Fibroblast of peridontal ligament (primary cell): Measurements from ENCODE around the gene EXOG.

Source experiments
- DNase-seq: peaks from one replicate; pipeline ENCODE4 v3.0.0-alpha.2; 2010; ENCODE audit errors: extremely low read depth

The EXOG gene

GRCh38 chr3:38496131-38496910, at the start of gene EXOG:
TSS of gene EXOG (plus strand) at chr3:38496340. CDS start at chr3:38496368, 28 bp downstream.
- DNase-seq = peak; percentile 89

- DNase-seq = no peak
Measured at GRCh38 chr3:38446812-38447211, 49.3 kb upstream of the EXOG start.

- no peak for DNase-seq
Measured at GRCh38 chr3:38450853-38451252, 45.3 kb upstream of the EXOG start.

GRCh38 chr3:38453075-38453912, 42.8 kb upstream of the EXOG start, which contains the start of gene ACVR2B:
TSS of gene ACVR2B (plus strand) at chr3:38453890. CDS start at chr3:38454323, 433 bp downstream.
- DNase-seq = peak; percentile 56

GRCh38 chr3:38453913-38454177, 42.3 kb upstream of the EXOG start:
- DNase-seq = no peak

- no peak for DNase-seq
Measured at GRCh38 chr3:38454178-38454883, 41.8 kb upstream of the EXOG start.

- DNase-seq = peak; percentile 10
Measured at GRCh38 chr3:38454884-38455638, 41.1 kb upstream of the EXOG start.

GRCh38 chr3:38455639-38456430, 40.3 kb upstream of the EXOG start:
- peak; percentile 20 for DNase-seq

- DNase-seq = peak; percentile 7
Measured at GRCh38 chr3:38457111-38458003, 38.8 kb upstream of the EXOG start.

GRCh38 chr3:38458796-38459498, 37.2 kb upstream of the EXOG start:
- peak; percentile 87 for DNase-seq

- DNase-seq = peak; percentile 8
Measured at GRCh38 chr3:38459499-38460048, 36.6 kb upstream of the EXOG start.

GRCh38 chr3:38460377-38461270, 35.5 kb upstream of the EXOG start:
- DNase-seq = no peak

- no peak for DNase-seq
Measured at GRCh38 chr3:38465588-38466154, 30.5 kb upstream of the EXOG start.

GRCh38 chr3:38468765-38469164, 27.4 kb upstream of the EXOG start:
- no peak for DNase-seq

GRCh38 chr3:38469852-38470251, 26.3 kb upstream of the EXOG start:
- no peak for DNase-seq

- DNase-seq = no peak
Measured at GRCh38 chr3:38471260-38471857, 24.8 kb upstream of the EXOG start.

GRCh38 chr3:38472342-38472741, 23.8 kb upstream of the EXOG start:
- no peak for DNase-seq
